DND-41 (cell line): ENCODE results near the gene SMYD5.
A peak's percentile ranks its signal among the peaks of the same experiment; 100 is the strongest.
"Not testable (repeated sequence)": the region's sequence is repeated elsewhere in the genome, so short reads cannot be mapped to it uniquely, and the experiment has no call there.

ENCODE experiments used
- ATAC-seq: fragments of 200-7000 bp; cut with Tn5 transposase; 3 replicates; pipeline ENCODE4 v1.9.1; 2021; ENCODE audit warnings: low read depth; ENCODE audit not compliant: insufficient read depth
- DNase-seq: peaks from one replicate; pipeline ENCODE4 v3.0.0-alpha.2; 2020
- H2AFZ ChIP-seq: 2 replicates; pipeline ENCODE4 v1.6.0; 2012; ENCODE audit warnings: low read depth, low read length
- H3K27ac ChIP-seq: 2 replicates; pipeline ENCODE4 v1.5.1; 2012; ENCODE audit warnings: low read length, inconsistent platforms
- H3K27me3 ChIP-seq: fragments of 200-600 bp; sonication (generic); 2 replicates; pipeline ENCODE4 v1.6.0; 2012; ENCODE audit warnings: low read length, mild to moderate bottlenecking, inconsistent platforms; ENCODE audit not compliant: insufficient read depth, poor library complexity
- H3K36me3 ChIP-seq: 2 replicates; pipeline ENCODE4 v1.5.1; 2012; ENCODE audit warnings: low read length, inconsistent platforms; ENCODE audit not compliant: insufficient read depth
- H3K4me1 ChIP-seq: 2 replicates; pipeline ENCODE4 v1.5.1; 2012; ENCODE audit warnings: mild to moderate bottlenecking, low read length; ENCODE audit not compliant: insufficient read depth
- H3K4me2 ChIP-seq: 2 replicates; pipeline ENCODE4 v1.6.0; 2012; ENCODE audit warnings: mild to moderate bottlenecking, moderate library complexity, low read length, inconsistent platforms; ENCODE audit not compliant: insufficient read depth
- H3K4me3 ChIP-seq, 2 experiments: fragments of 200-600 bp in 1 of 2; shearing (Covaris generic) in 1 of 2; 2 replicates each; pipeline ENCODE4 v1.5.1; 2012 to 2016; ENCODE audit warnings: inconsistent platforms in 2 of 2, low read length in 2 of 2, mild to moderate bottlenecking in 2 of 2, low read depth in 1 of 2, moderate library complexity in 1 of 2
- H3K79me2 ChIP-seq: 2 replicates; pipeline ENCODE4 v1.6.0; 2012; ENCODE audit warnings: low read length, inconsistent platforms; ENCODE audit not compliant: insufficient read depth
- H3K9ac ChIP-seq: 2 replicates; pipeline ENCODE4 v1.6.0; 2012; ENCODE audit warnings: low read depth, mild to moderate bottlenecking, inconsistent platforms, low read length, moderate library complexity
- H3K9me3 ChIP-seq: 2 replicates; pipeline ENCODE4 v1.5.1; 2012; ENCODE audit warnings: low read length, moderate library complexity, mild to moderate bottlenecking, inconsistent platforms; ENCODE audit not compliant: insufficient read depth, severe bottlenecking
- H4K20me1 ChIP-seq: 2 replicates; pipeline ENCODE4 v1.6.0; 2012; ENCODE audit warnings: low read length; ENCODE audit not compliant: insufficient read depth
- CTCF ChIP-seq: IDR thresholded peaks from 2 replicates; pipeline ENCODE4 v1.5.1; 2012; ENCODE audit warnings: borderline replicate concordance, low read length, moderate library complexity, mild to moderate bottlenecking; ENCODE audit not compliant: poor library complexity, severe bottlenecking; ENCODE audit errors: extremely low read depth
- EZH2 ChIP-seq: IDR thresholded peaks from 3 replicates; pipeline ENCODE4 v1.6.1; 2012; ENCODE audit warnings: borderline replicate concordance, low read depth, mild to moderate bottlenecking, moderate library complexity, low read length, inconsistent platforms; ENCODE audit not compliant: severe bottlenecking

SMYD5 gene

GRCh38 chr2:73214120-73215035, at the start of gene SMYD5:
Gene SMYD5 (plus strand): TSS chr2:73214245. CDS start chr2:73214267, 22 bp downstream.
- peak within 1 kb of the TSS; percentile 64 to 82 for H3K4me3 ChIP-seq
- H3K4me1 ChIP-seq: peaks cover 34% of the 10 kb centered on the region
- DNase-seq: peak; percentile 94
- peak; percentile 81 for ATAC-seq
- peaks cover 12% of the 10 kb centered on the region; the same call in 1 of the 2 replicates for H4K20me1 ChIP-seq
- no peak for TF ChIP-seq CTCF
- TF ChIP-seq EZH2: no peak
- H2AFZ ChIP-seq: peak within 1 kb of the TSS; percentile 91
- H3K4me2 ChIP-seq: peak within 1 kb of the TSS; percentile 87
- peaks cover 13% of the 10 kb centered on the region for H3K36me3 ChIP-seq
- H3K27ac ChIP-seq: peak within 1 kb of the TSS; percentile 91
- H3K27me3 ChIP-seq: no peaks in the 10 kb centered on the region
- H3K9me3 ChIP-seq: no peaks in the 10 kb centered on the region
- H3K9ac ChIP-seq: peak within 1 kb of the TSS; percentile 81
- peaks cover 54% of the 10 kb centered on the region for H3K79me2 ChIP-seq

GRCh38 chr2:73165978-73166377, 48.1 kb upstream of the SMYD5 start:
- ATAC-seq, H3K9ac ChIP-seq, H3K27ac ChIP-seq, H3K79me2 ChIP-seq, H4K20me1 ChIP-seq, H3K9me3 ChIP-seq, DNase-seq, H3K4me3 ChIP-seq, H3K36me3 ChIP-seq, H3K27me3 ChIP-seq, H2AFZ ChIP-seq, H3K4me1 ChIP-seq, H3K4me2 ChIP-seq: not testable (repeated sequence)

- H3K79me2 ChIP-seq, ATAC-seq, H3K36me3 ChIP-seq, H3K27me3 ChIP-seq, H3K9ac ChIP-seq, H3K27ac ChIP-seq, H2AFZ ChIP-seq, H4K20me1 ChIP-seq, H3K9me3 ChIP-seq, H3K4me2 ChIP-seq, H3K4me3 ChIP-seq, H3K4me1 ChIP-seq, DNase-seq: not testable (repeated sequence)
These were observed 47.2 kb upstream of the SMYD5 start for GRCh38 chr2:73166813-73167212.

- ATAC-seq, H2AFZ ChIP-seq, H3K4me1 ChIP-seq, H3K4me2 ChIP-seq, H3K4me3 ChIP-seq, H3K27ac ChIP-seq, H3K36me3 ChIP-seq, H4K20me1 ChIP-seq, H3K79me2 ChIP-seq, H3K9me3 ChIP-seq, DNase-seq, H3K9ac ChIP-seq, H3K27me3 ChIP-seq: not testable (repeated sequence)
These were observed 45.7 kb upstream of the SMYD5 start for GRCh38 chr2:73168348-73168747.

- peaks cover 24% of the 10 kb centered on the region for H3K27me3 ChIP-seq
- H3K9me3 ChIP-seq, H4K20me1 ChIP-seq, H3K4me2 ChIP-seq, H3K36me3 ChIP-seq, H3K4me1 ChIP-seq, H2AFZ ChIP-seq, ATAC-seq, H3K4me3 ChIP-seq, H3K27ac ChIP-seq, H3K79me2 ChIP-seq, H3K9ac ChIP-seq, DNase-seq: not testable (repeated sequence)
These were observed 43.7 kb upstream of the SMYD5 start for GRCh38 chr2:73170341-73170740.
